Heart left ventricle (tissue), 16 donors: ENCODE measurements around the gene THSD7B. TPM values are rescaled to one million over a fixed set of nuclear protein-coding genes. Genes with fewer than 3 reads are reported as not detected.

ENCODE experiments used
- ATAC-seq, 4 donors: fragments of 200-7000 bp; cut with Tn5 transposase; one replicate each; pipeline ENCODE4 v1.9.1; 2020 to 2022; ENCODE audit warnings: moderate library complexity in 4 of 4, mild to moderate bottlenecking in 3 of 4, moderate number of reproducible peaks in 1 of 4
- DNase-seq, 5 donors: peaks; one replicate each; pipeline ENCODE4 v3.0.0-alpha.2; 2020
- H3K27ac ChIP-seq, 12 donors: fragments of 200-600 bp; sonication (generic) in 4 of 12; one replicate each; pipeline versions ENCODE4 v1.5.0 to v1.8.0; 2016 to 2022; ENCODE audit warnings: mild to moderate bottlenecking in 2 of 12
- H3K27me3 ChIP-seq, 9 donors: fragments of 200-600 bp; sonication (generic) in 2 of 9; one replicate each; pipeline versions ENCODE4 v1.5.1 to v1.8.0; 2016 to 2022; ENCODE audit warnings: mild to moderate bottlenecking in 3 of 9
- H3K36me3 ChIP-seq, 9 donors: fragments of 200-600 bp; sonication (generic) in 2 of 9; one replicate each; pipeline versions ENCODE4 v1.5.0 to v1.8.0; 2018 to 2022; ENCODE audit warnings: mild to moderate bottlenecking in 2 of 9
- H3K4me1 ChIP-seq, 12 donors: fragments of 200-600 bp; sonication (generic) in 4 of 12; one replicate each; pipeline versions ENCODE4 v1.5.0 to v1.8.0; 2016 to 2022; ENCODE audit warnings: mild to moderate bottlenecking in 3 of 12
- H3K4me3 ChIP-seq, 12 donors: fragments of 200-600 bp; sonication (generic) in 4 of 12; one replicate each; pipeline versions ENCODE4 v1.5.0 to v1.8.0; 2017 to 2022; ENCODE audit warnings: mild to moderate bottlenecking in 9 of 12, moderate library complexity in 4 of 12
- H3K9me3 ChIP-seq, 12 donors: fragments of 200-600 bp; sonication (generic) in 4 of 12; one replicate each; pipeline versions ENCODE4 v1.5.0 to v1.8.0; 2016 to 2022; ENCODE audit warnings: mild to moderate bottlenecking in 1 of 12
- POLR2A ChIP-seq, 2 donors: fragments of 450-650 bp; IDR thresholded peaks; one replicate each; pipeline ENCODE4 v1.6.1; 2017; ENCODE audit warnings: antibody characterized with exemption in 2 of 2, mild to moderate bottlenecking in 2 of 2, moderate library complexity in 2 of 2
- WGBS, 4 donors: extraction: QIAGEN DNeasy Blood & Tissue Kit in 2 of 4; methylation state at CpG; one replicate each; pipeline versions ENCODE4 v1.1.5 to v1.1.7; 2013 to 2018; 5-methylcytosine and 5-hydroxymethylcytosine counted together
- intact Hi-C, 10 donors: fragments of 100-400 bp; cut with DNase I; formaldehyde crosslinking; loops; one replicate each; pipeline versions ENCODE4 v1.11.1 to v1.14.2; 2022
- polyA plus RNA-seq, 2 donors: library from polyadenylated mRNA; stranded (reverse); fragments of 200-250 nt; gene quantifications; one replicate each; pipeline ENCODE4 v1.2.3, GENCODE V29; 2013
- total RNA-seq, 9 donors: library from RNA; depleted of rRNA in 2 of 9; stranded (reverse); fragments of >200 nt in 2 of 9; fragmentation: NEBNext Ultra II Directional in 3 of 9; extraction: Animal tissue kit (Norgen Biotek cat#: 25700) in 3 of 9; gene quantifications; one replicate each; pipeline versions ENCODE4 v1.1.0 to v1.2.4, GENCODE V29; 2016 to 2023
- TF ChIP-seq, protein P1 (sequence below), 12 donors: fragments of 200-600 bp; sonication (generic) in 4 of 12; IDR thresholded peaks; one replicate each; pipeline versions ENCODE4 v1.5.0 to v1.8.0; 2018 to 2022; ENCODE audit warnings: antibody characterized with exemption in 12 of 12, mild to moderate bottlenecking in 5 of 12
- donor health status: ischemic (EF 13 %, LVEDD 7.1; RV severe dilation, severe dysfunction).
- donor health status: healthy with polysubstance abuse.
- donor health status: DM: no; HTN: yes; CAD: no.
- donor health status: DM: no; HTN: no; CAD: no.
- donor health status: ischemic (EF 25% LVEDD 6.9; RV normal size, moderate dysfunction).
- donor health status: ischemic (EF 25% LVEDD 5.7; RV mildly dilated, moderate dysfunction).
- donor health status: healthy.
- donor health status: DM: yes; HTN: yes; CAD: no.
- donor health status: ischemic (EF 35%, LVEDD 5.7; RV mildly dilated, moderate dysfunction).
- donor health status: nonischemic (EF 11% LVEDD 7.7; RV severe dilation, severe dysfunction).
- donor health status: DM: yes; HTN: yes; CAD: no.
- donor health status: PGD.
- donor health status: ischemic (EF 29% LVEDD 5.4; RV normal size, mild dysfunction).
- donor health status: nonischemic (EF 23%, LVEDD 6.1; RV moderate dilation, normal function).

THSD7B gene
- total and polyA plus RNA-seq, 11 donors, result 0.04 to 0.43 (median 0.17) TPM

DNA sequence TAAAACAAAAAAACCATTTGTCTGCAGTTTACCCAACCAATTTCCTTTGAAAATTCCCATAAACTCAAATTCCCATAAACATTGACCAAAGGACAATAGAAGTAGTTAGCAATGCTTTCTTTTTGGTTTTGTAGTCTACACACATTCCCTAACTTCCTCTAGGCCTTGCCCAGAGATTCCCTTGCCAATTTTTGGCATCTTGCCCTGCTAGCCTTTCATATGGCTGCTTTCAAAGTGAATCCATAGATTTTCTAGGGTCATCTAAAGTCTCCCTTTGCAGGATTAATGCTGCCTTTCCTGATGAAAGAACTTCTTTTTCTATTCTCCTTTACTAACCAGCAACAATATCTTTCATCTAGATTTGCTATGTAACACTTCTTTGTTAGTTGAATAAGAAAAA lies 33.4 kb downstream of the THSD7B start:
- DNase-seq (no peak), ATAC-seq (no peak)
- intact Hi-C loops, result no loop called here
- H3K36me3 ChIP-seq, result no peaks in the 10 kb centered on the region
- H3K4me3 ChIP-seq, result no peak overlapping the region
- H3K27me3 ChIP-seq, result no peaks in the 10 kb centered on the region
- H3K27ac ChIP-seq, result no peak overlapping the region
- no peaks in the 10 kb centered on the region for H3K4me1 ChIP-seq
- no peaks in the 10 kb centered on the region for H3K9me3 ChIP-seq
- TF ChIP-seq, protein P1, sequence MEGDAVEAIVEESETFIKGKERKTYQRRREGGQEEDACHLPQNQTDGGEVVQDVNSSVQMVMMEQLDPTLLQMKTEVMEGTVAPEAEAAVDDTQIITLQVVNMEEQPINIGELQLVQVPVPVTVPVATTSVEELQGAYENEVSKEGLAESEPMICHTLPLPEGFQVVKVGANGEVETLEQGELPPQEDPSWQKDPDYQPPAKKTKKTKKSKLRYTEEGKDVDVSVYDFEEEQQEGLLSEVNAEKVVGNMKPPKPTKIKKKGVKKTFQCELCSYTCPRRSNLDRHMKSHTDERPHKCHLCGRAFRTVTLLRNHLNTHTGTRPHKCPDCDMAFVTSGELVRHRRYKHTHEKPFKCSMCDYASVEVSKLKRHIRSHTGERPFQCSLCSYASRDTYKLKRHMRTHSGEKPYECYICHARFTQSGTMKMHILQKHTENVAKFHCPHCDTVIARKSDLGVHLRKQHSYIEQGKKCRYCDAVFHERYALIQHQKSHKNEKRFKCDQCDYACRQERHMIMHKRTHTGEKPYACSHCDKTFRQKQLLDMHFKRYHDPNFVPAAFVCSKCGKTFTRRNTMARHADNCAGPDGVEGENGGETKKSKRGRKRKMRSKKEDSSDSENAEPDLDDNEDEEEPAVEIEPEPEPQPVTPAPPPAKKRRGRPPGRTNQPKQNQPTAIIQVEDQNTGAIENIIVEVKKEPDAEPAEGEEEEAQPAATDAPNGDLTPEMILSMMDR (IDR thresholded peaks at IDR 0.05), result no peak
- no peak for TF ChIP-seq POLR2A (IDR thresholded peaks at IDR 0.05)

- H3K4me1 ChIP-seq, result no peaks in the 10 kb centered on the region
These were observed 36.3 kb downstream of the THSD7B start for GRCh38 chr2:136801661-136802060.

GRCh38 chr2:136809998-136810397 lies 44.7 kb downstream of the THSD7B start:
- WGBS, 4 donors, result 42 to 50% (median 47%) methylated on average over 4 of the region's 4 CpGs

More at GRCh38 chr2:136801661-136802060, 36.3 kb downstream of the THSD7B start:
- Histone ChIP-seq H3K36me3 (no peaks in the 10 kb centered on the region), H3K4me3 (no peak overlapping the region), H3K9me3 (peaks cover 0 to 17% (median 0%) of the 10 kb centered on the region in 12 donors), H3K27me3 (no peaks in the 10 kb centered on the region), H3K27ac (no peak overlapping the region)
- 81 to 90% (median 84%) methylated on average over 4 of the region's 4 CpGs for WGBS, 4 donors
- no peak for TF ChIP-seq POLR2A (IDR thresholded peaks at IDR 0.05)
- TF ChIP-seq, protein P1 (IDR thresholded peaks at IDR 0.05), result no peak
- DNase-seq (no peak), ATAC-seq (no peak)
- intact Hi-C loops, result no loop called here

GRCh38 chr2:136818839-136819238 lies 53.5 kb downstream of the THSD7B start:
- intact Hi-C loops, result no loop called here
- Histone ChIP-seq H3K27me3 (no peaks in the 10 kb centered on the region), H3K27ac (no peak overlapping the region), H3K4me1 (no peaks in the 10 kb centered on the region), H3K36me3 (no peaks in the 10 kb centered on the region), H3K4me3 (no peak overlapping the region), H3K9me3 (no peaks in the 10 kb centered on the region)
- DNase-seq (no peak), ATAC-seq (no peak)
- TF ChIP-seq, protein P1 (IDR thresholded peaks at IDR 0.05), result no peak
- no peak for TF ChIP-seq POLR2A (IDR thresholded peaks at IDR 0.05)
- 67 to 70% (median 68%) methylated on average over 4 of the region's 4 CpGs for WGBS, 4 donors

More at GRCh38 chr2:136809998-136810397, 44.7 kb downstream of the THSD7B start:
- intact Hi-C loops, result no loop called here
- Histone ChIP-seq H3K27me3 (no peaks in the 10 kb centered on the region), H3K36me3 (no peaks in the 10 kb centered on the region), H3K9me3 (peaks cover 0 to 17% (median 0%) of the 10 kb centered on the region in 12 donors), H3K27ac (no peak overlapping the region), H3K4me1 (no peaks in the 10 kb centered on the region), H3K4me3 (no peak overlapping the region)
- TF ChIP-seq, protein P1 (IDR thresholded peaks at IDR 0.05), result no peak
- TF ChIP-seq POLR2A (IDR thresholded peaks at IDR 0.05), result no peak
- DNase-seq (no peak), ATAC-seq (no peak)
